ENCODE data around the gene GBP7. TPM values are rescaled to one million over a fixed set of nuclear protein-coding genes. Genes with fewer than 3 reads are reported as not detected.

The GBP7 gene
- total RNA-seq, 2 experiments from 2014 or later = not detected

- H3K79me2 ChIP-seq (ENCODE audit: insufficient read depth, low read depth, low read length) = no peaks in the 10 kb centered on the region
- H3K9me2 ChIP-seq (ENCODE audit: insufficient read depth, low read length) = no peaks in the 10 kb centered on the region
- no peak overlapping the region for H2AFZ ChIP-seq (ENCODE audit: low read length)
- H3K36me3 ChIP-seq (ENCODE audit: insufficient read depth, low read length) = no peaks in the 10 kb centered on the region
- no peaks in the 10 kb centered on the region for H4K20me1 ChIP-seq (ENCODE audit: insufficient read depth, low read length)
- H3K9me3 ChIP-seq (ENCODE audit: low read length) = 0 out of 2 replicates have a peak, but pooled peaks cover 8% of the 10 kb centered on the region
- no peak overlapping the region for H3K4me3 ChIP-seq (ENCODE audit: low read depth, low read length, poor library complexity, severe bottlenecking)
- intact Hi-C loops (cut with micrococcal nuclease; ENCODE audit: unreplicated experiment) = no loop called here
- H3K4me2 ChIP-seq (ENCODE audit: low read length) = no peak overlapping the region
- CTCF ChIA-PET (ENCODE audit: unreplicated experiment) = no interaction called here
- BruUV-seq (replicated peaks) = no TSS peak
- no peak overlapping the region for H3K27ac ChIP-seq (ENCODE audit: low read depth, low read length, poor library complexity, severe bottlenecking)
- POLR2A ChIA-PET = no interaction called here
- no peak for DNase-seq (ENCODE audit: low spot score)
- TF ChIP-seq, protein P1, sequence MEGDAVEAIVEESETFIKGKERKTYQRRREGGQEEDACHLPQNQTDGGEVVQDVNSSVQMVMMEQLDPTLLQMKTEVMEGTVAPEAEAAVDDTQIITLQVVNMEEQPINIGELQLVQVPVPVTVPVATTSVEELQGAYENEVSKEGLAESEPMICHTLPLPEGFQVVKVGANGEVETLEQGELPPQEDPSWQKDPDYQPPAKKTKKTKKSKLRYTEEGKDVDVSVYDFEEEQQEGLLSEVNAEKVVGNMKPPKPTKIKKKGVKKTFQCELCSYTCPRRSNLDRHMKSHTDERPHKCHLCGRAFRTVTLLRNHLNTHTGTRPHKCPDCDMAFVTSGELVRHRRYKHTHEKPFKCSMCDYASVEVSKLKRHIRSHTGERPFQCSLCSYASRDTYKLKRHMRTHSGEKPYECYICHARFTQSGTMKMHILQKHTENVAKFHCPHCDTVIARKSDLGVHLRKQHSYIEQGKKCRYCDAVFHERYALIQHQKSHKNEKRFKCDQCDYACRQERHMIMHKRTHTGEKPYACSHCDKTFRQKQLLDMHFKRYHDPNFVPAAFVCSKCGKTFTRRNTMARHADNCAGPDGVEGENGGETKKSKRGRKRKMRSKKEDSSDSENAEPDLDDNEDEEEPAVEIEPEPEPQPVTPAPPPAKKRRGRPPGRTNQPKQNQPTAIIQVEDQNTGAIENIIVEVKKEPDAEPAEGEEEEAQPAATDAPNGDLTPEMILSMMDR (conservative IDR thresholded peaks at IDR 0.05; ENCODE audit: low read length) = no peak
- no peak for TF ChIP-seq EZH2phosphoT487 (IDR thresholded peaks at IDR 0.05; ENCODE audit: borderline replicate concordance, low read depth, low read length)
- H3K4me1 ChIP-seq (ENCODE audit: insufficient read depth, low read length, poor library complexity, severe bottlenecking) = no peaks in the 10 kb centered on the region
Measured at GRCh38 chr1:89098857-89099256, 76.9 kb downstream of the GBP7 start.

- ChIA-PET POLR2A (interaction anchor here (0.9 kb wide), 1 partner anchor 57 kb away, joined by 3 read pairs; no protein-coding TSS in a partner anchor), CTCF (ENCODE audit: unreplicated experiment) (no interaction called here)
- DNase-seq (ENCODE audit: low spot score) = no peak
- Histone ChIP-seq H3K4me2 (ENCODE audit: low read length) (no peak overlapping the region), H3K9me2 (ENCODE audit: insufficient read depth, low read length) (no peaks in the 10 kb centered on the region), H3K79me2 (ENCODE audit: insufficient read depth, low read depth, low read length) (no peaks in the 10 kb centered on the region), H3K4me3 (ENCODE audit: low read depth, low read length, poor library complexity, severe bottlenecking) (no peak overlapping the region), H3K9me3 (ENCODE audit: low read length) (0 out of 2 replicates have a peak, but pooled peaks cover 8% of the 10 kb centered on the region), H3K36me3 (ENCODE audit: insufficient read depth, low read length) (no peaks in the 10 kb centered on the region), H2AFZ (ENCODE audit: low read length) (no peak overlapping the region), H3K4me1 (ENCODE audit: insufficient read depth, low read length, poor library complexity, severe bottlenecking) (no peaks in the 10 kb centered on the region), H3K27ac (ENCODE audit: low read depth, low read length, poor library complexity, severe bottlenecking) (no peak overlapping the region), H4K20me1 (ENCODE audit: insufficient read depth, low read length) (no peaks in the 10 kb centered on the region)
- intact Hi-C loops (cut with micrococcal nuclease; ENCODE audit: unreplicated experiment) = no loop called here
- no TSS peak for BruUV-seq (replicated peaks)
- TF ChIP-seq EZH2phosphoT487 (IDR thresholded peaks at IDR 0.05; ENCODE audit: borderline replicate concordance, low read depth, low read length) = no peak
- TF ChIP-seq, protein P1 (conservative IDR thresholded peaks at IDR 0.05; ENCODE audit: low read length) = no peak
Measured at GRCh38 chr1:89095737-89096136, 80.1 kb downstream of the GBP7 start.

GRCh38 chr1:89089962-89090361, 85.8 kb downstream of the GBP7 start:
- H4K20me1 ChIP-seq (ENCODE audit: insufficient read depth, low read length) = no peaks in the 10 kb centered on the region
- no peak for DNase-seq (ENCODE audit: low spot score)
- POLR2A ChIA-PET = no interaction called here

More at GRCh38 chr1:89089962-89090361, 85.8 kb downstream of the GBP7 start:
- H3K79me2 ChIP-seq (ENCODE audit: insufficient read depth, low read depth, low read length) = no peaks in the 10 kb centered on the region
- H3K4me3 ChIP-seq (ENCODE audit: low read depth, low read length, poor library complexity, severe bottlenecking) = no peak overlapping the region
- no peak for TF ChIP-seq EZH2phosphoT487 (IDR thresholded peaks at IDR 0.05; ENCODE audit: borderline replicate concordance, low read depth, low read length)
- TF ChIP-seq, protein P1 (conservative IDR thresholded peaks at IDR 0.05; ENCODE audit: low read length) = no peak
- H3K4me1 ChIP-seq (ENCODE audit: insufficient read depth, low read length, poor library complexity, severe bottlenecking) = no peaks in the 10 kb centered on the region
- no peak overlapping the region for H3K4me2 ChIP-seq (ENCODE audit: low read length)
- no peaks in the 10 kb centered on the region for H3K9me2 ChIP-seq (ENCODE audit: insufficient read depth, low read length)
- CTCF ChIA-PET (ENCODE audit: unreplicated experiment) = no interaction called here
- intact Hi-C loops (cut with micrococcal nuclease; ENCODE audit: unreplicated experiment) = loop anchor here (5.0 kb wide), 1 partner anchor 267 kb away; no protein-coding TSS in a partner anchor
- H3K9me3 ChIP-seq (ENCODE audit: low read length) = no peaks in the 10 kb centered on the region
- H2AFZ ChIP-seq (ENCODE audit: low read length) = no peak overlapping the region
- H3K36me3 ChIP-seq (ENCODE audit: insufficient read depth, low read length) = no peaks in the 10 kb centered on the region
- no TSS peak for BruUV-seq (replicated peaks)
- H3K27ac ChIP-seq (ENCODE audit: low read depth, low read length, poor library complexity, severe bottlenecking) = no peak overlapping the region

Data from OCI-LY7 (cell line).